NCI-H2196 treated with DMSO at 0.1 percent for 48 hours (cell line): ENCODE data around the gene LBP.
"Not testable (repeated sequence)": the region's sequence is repeated elsewhere in the genome, so short reads cannot be mapped to it uniquely, and the experiment has no call there.

Experiments used
- DNase-seq: peaks from one replicate; lab custom pipeline; 2025; ENCODE audit not compliant: unreplicated experiment; lab: John Stamatoyannopoulos, UW

Gene LBP

DNA sequence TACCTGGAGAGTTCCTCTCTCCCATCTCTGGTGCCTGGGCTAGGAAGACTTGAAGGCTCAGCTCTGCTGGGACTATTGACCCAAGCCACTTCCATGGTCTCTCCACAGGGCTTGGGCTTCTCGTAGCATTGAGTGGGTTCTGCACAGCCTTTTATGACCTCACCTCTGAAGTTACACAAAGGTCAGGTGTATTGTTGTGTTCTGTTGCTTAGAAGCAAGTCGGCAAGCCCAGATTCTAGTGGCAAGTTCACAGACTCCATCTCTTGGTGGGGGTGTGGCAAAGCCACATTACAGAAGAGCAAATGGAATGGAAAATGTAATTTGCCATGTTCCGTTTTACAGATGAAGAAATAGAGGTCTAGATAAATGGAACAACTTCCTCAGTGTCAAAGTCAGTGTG is 28.9 kb upstream of the LBP start:
- DNase-seq = no peak

GRCh38 chr20:38320221-38320620 is 26.1 kb upstream of the LBP start:
- no peak for DNase-seq

- peak; percentile 9 for DNase-seq
Measured at GRCh38 chr20:38321959-38322598, 24.2 kb upstream of the LBP start.

DNA sequence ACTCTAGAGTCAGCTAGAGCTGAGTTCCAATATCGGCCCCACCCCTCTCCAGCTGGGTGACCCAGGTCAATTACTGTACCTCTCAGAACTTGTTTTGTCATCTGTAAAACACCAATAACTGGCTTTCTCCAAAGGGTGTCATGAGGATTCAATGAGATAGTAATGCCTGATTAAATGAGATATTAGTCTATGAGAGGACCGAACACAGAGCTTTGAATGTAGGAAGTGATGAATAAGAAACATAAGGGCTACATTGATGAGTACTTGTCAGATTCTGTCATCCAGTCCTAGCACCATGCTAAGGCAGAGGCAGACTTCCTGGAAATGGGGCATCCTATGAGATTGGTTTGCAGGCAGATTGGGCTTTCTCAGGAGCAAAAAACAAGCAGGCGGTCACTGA is 22.1 kb upstream of the LBP start:
- no peak for DNase-seq

DNA sequence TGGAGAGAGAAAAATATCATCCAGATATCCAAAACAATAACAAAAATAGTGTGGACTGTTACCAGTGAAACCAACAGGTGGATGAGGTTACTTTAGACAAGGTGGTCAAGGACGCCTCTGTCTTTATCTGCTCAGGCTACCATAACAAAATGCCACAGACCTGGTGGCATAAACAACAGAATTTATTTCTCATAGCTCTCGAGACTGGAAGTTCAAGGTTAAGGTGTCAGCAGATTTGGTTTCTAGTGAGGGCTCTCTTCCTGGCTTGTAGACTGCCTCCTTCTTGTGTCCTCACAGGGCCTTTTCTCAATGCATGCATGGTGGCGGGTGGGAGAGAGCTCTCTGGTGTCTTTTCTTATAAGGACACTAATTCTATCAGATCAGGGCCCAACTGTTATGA is 21.1 kb upstream of the LBP start:
- DNase-seq = no peak

- no peak for DNase-seq
Measured at GRCh38 chr20:38325905-38326304, 20.4 kb upstream of the LBP start.

GRCh38 chr20:38326309-38326708 is 20.0 kb upstream of the LBP start:
- no peak for DNase-seq

- no peak for DNase-seq
Measured at GRCh38 chr20:38330638-38331037, 15.6 kb upstream of the LBP start.

DNA sequence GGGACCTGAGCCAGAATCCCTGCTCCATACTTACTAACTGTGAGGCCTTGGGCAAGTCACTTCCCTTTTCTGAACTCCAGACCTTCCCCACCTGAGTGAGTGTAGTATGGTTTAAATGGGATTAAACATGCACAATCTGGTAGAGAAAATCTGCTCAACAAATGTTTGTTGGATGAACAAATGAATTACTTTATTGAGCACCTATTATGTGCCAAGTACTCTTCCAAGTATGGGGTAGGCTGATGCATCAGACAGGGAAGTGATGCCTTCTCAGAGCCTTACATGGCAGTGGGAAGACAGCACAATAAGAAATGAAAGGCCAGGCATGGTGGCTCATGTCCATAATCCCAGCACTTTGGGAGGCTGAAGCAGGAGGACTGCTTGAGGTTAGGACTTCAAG is 15.0 kb upstream of the LBP start:
- DNase-seq = no peak

DNA sequence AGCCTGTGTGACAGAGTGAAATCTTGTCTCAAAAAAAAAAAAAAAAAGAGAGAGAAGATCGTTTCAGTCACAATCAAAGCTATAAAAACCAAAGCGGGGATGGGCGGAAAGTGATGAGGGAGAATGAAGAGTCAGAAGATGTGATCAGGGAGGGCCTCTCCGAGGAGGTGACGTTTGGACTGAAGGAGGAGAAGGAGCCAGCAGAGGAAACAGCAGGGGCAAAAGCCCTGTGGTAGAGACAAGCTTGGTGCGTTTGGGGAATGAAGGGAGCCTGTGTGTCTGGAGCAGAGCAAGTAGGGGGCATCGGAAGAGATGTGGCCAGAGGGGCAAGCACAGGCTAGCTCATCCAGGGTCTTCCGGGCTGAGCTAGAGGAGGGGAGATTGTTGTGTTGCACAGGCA is 14.5 kb upstream of the LBP start:
- no peak for DNase-seq

DNA sequence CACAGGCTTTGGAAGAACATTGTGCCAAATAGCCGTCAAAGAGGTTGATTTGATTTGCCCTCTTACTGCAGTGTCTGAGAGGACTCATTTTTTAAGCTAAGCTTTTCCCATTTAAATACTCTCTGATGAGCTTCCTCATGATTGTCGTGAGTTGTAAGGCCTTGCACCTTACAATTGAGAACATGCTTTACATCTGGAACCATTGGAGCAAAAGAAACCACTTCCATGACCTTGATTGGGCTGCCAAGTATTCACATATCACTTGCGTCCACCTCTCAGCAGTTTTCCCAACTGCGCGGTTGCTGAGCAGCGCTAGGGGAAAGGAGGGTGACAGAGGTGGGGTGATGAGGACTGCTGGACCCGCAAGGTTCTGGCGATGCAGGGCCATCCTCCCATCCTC is 12.3 kb upstream of the LBP start:
- no peak for DNase-seq

GRCh38 chr20:38336726-38337125 is 9.6 kb upstream of the LBP start:
- no peak for DNase-seq

GRCh38 chr20:38337561-38338140 is 8.6 kb upstream of the LBP start:
- no peak for DNase-seq

- no peak for DNase-seq
Measured at GRCh38 chr20:38338849-38339520, 7.3 kb upstream of the LBP start.

- not testable (repeated sequence) for DNase-seq
Measured at GRCh38 chr20:38339521-38339896, 6.8 kb upstream of the LBP start.

DNA sequence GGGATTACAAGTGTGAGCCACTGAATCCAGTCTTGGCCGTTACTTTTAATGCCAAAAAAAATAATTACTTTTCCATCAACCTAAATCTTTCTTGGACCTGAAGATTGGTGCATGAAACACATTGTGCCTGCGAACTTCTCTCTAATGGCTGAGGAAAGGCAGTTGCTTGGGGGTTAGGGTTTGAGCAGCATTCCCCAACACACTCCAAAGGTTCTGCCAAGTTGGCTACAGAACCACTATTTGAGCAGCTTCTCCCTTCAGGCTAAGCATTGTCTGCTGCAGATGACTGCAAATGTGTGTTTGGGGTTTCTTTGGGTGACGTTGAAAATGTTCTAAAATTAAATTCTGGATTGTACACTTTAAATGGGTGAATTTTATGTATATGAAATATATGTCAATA is 6.3 kb upstream of the LBP start:
- no peak for DNase-seq

DNA sequence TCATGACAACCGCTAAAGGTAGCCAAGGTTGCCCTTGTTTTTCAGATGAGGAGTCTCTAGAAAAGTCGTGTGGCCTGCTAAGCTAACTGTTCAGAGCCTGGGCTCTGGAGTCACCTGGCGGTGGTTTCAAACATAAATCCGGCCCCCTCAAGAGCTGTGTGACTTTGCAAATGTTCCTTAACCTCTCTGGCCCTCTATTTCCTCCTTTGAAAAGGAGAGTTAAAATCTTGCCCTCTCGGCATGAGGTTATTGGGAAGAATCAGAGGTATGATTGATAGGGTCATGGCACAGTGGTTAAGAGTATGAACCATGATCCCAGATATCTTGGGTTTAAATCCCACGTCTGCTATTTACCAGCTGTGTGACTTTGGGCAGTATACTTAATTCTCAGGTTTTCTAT is 5.6 kb upstream of the LBP start:
- no peak for DNase-seq

DNA sequence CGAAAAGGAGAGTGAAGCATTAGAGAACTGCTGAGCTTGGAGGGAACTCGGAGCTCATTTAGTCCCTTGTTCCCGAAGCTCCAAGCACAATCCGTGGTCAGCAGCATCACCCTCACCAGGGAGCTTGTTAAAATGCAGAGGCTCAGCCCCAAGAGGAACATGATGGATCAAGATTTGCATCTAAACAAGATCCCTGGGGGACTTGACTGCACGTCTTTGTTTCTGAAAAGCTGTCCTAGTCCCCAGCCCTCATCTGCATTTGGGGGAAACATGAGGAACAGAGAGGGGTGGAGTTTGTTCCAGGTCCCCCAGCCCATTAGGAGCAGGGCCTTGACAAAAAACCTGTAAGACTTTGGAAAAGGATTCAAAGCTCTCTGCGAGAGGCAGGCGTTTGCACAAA is 4.1 kb upstream of the LBP start:
- DNase-seq = no peak

GRCh38 chr20:38342713-38343310 is 3.5 kb upstream of the LBP start:
- no peak for DNase-seq

GRCh38 chr20:38343311-38344106 is 2.8 kb upstream of the LBP start:
- no peak for DNase-seq

- no peak for DNase-seq
Measured at GRCh38 chr20:38344107-38344701, 2.1 kb upstream of the LBP start.
